GM11168 (cell line): ENCODE results near the gene UGGT1.
"Not testable (repeated sequence)": the region's sequence is repeated elsewhere in the genome, so short reads cannot be mapped to it uniquely, and the experiment has no call there.

Source experiments
- in situ Hi-C: fragments of 300-500 bp; cut with MboI; formaldehyde crosslinking; loops from one replicate; pipeline ENCODE4 v1.12.0; 2022; ENCODE audit warnings: low sequenced_read_pairs; ENCODE audit not compliant: unreplicated experiment

The UGGT1 gene

DNA sequence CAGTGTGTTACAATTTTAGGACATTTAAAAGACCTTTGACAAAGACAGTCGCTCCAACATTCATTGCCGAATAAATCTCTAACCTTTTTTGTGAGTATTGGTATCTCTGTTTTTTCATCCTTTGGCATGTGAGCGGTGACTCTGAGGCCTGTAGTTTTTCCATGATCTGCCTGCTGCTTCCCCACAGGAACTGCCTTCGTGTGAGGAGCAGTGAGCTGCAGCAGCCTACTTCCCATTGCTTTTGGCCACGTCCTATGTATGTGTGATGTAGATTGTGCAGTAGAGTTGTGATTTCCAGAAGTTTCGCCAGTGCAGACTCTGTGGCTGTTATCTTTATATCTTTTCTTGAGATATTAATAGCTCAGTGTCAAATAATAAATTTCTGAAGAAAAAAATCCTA lies 79.8 kb downstream of the UGGT1 start:
- in situ Hi-C loops = no loop called here

- in situ Hi-C loops = no loop called here
These were observed 81.2 kb downstream of the UGGT1 start for GRCh38 chr2:128172191-128172590.

DNA sequence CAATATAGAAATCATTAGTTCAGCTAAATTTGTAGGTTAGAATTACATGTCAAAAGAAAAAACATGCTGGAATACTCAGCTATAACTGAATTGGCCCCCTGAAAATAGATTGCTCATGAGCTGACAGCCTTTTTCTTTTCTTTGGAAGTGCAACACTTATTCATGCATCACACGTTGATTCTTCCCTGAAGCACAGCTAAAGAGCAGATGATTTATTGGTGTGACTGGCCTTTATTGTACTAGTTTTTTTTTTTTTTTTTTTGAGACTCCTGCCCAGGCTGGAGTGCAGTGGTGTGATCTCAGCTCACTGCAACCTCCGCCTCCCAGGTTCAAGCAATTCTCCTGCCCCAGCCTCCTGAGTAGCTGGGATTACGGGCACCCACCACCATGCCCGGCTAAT lies 83.1 kb downstream of the UGGT1 start:
- in situ Hi-C loops = not testable (repeated sequence)

DNA sequence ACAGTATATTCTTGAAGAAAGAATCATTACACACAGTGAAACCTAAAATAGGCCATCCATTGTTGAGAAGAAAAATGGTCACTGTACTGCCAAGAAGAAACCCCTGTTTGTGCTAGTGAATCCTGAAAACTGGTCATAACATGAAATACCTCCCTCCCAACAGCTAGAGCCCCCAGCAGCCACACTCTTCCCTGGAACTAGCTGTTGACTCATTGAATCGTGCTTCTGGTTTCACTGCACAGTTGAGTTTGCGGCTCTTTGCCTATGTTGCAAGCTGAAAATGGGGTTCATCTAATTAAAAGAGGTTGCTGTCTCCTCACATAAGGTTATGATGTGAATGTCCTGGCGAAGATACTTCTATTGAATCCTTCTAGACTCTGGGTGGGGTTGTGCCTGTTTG lies 86.3 kb downstream of the UGGT1 start:
- in situ Hi-C loops = no loop called here

DNA sequence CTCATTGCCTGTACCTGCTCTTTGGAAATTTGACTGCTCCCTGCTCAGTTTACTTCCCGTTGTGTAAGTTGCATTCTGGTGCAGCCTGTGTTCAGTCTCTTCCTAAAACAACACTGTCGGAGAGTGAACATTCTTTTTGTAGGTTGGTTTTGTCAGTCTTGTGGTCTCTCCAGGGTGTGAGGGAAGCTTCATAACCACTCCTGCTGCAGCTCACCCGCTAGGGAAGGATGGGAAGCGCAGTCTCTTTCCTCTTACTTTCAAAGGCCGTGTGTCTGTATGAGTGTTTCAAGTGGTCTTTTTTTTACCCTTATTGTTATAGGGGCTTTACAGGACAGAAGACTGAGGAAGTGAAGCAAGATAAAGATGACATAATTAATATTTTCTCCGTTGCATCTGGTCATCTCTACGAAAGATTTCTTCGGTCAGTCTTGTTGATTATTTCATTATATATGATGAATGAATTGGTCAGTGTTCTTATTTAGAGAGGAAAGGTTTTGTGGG lies 87.2 kb downstream of the UGGT1 start:
- in situ Hi-C loops = no loop called here

- in situ Hi-C loops = no loop called here
These were observed 87.9 kb downstream of the UGGT1 start for GRCh38 chr2:128178650-128179460.

DNA sequence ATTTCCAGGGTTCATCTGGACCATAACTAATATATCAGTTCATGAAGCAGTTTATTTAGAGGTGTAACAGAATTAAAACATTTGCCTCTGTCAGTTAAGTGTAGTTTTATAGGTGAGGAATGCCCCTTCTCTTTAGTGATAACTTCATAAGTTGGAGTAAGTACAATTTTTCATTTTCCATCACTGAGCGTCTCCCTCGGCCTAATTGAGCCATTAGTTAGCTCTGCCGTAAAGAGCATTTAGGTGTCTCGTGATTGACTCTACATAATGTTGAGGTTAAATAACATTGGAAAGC lies 88.4 kb downstream of the UGGT1 start:
- in situ Hi-C loops = no loop called here

- in situ Hi-C loops = no loop called here
These were observed 89.0 kb downstream of the UGGT1 start for GRCh38 chr2:128180031-128180430.

GRCh38 chr2:128185576-128185975 lies 94.6 kb downstream of the UGGT1 start:
- in situ Hi-C loops = no loop called here

GRCh38 chr2:128187032-128187654 lies 96.1 kb downstream of the UGGT1 start:
- in situ Hi-C loops = no loop called here

- in situ Hi-C loops = no loop called here
These were observed 104.5 kb downstream of the UGGT1 start for GRCh38 chr2:128195435-128195984.

DNA sequence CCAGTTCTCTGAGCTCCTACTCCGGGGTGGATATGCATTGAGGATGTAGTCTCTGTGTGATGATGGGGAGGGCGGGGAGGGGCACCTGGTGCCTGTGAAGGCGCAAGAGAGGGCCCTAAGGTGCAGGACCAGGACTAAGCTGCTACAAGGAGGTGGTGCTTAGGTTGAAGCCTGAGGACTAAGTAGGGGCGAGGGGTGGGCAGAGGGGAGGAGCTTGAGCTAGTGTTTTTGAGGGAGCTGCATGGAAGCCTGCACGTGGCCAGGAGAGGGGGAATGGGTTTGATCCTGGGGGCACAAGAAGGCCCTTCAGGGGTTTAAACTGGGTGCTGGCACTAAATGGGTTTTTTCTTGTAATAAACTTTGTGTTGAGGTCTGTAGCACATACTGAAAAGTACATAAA lies 105.0 kb downstream of the UGGT1 start:
- in situ Hi-C loops = no loop called here

- in situ Hi-C loops = no loop called here
These were observed 105.5 kb downstream of the UGGT1 start for GRCh38 chr2:128196471-128196931.

DNA sequence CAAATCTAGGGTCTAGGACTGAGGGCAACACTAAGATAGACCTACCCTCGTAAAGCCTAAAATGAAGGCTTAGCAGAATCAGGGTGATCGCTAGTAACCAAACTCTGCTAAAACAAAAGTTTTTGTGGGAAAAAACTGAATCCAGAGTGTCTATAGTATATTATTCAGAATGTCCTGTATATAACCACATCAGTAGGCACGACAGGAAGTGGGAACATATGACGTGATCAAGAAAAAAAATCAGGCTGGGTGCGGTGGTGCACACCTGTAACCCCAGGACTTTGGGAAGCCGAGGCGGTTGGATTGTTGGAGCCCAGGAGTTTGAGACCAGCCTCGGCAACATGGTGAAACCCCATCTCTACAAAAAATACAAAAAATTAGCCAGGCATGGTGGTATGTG lies 106.1 kb downstream of the UGGT1 start:
- in situ Hi-C loops = no loop called here

DNA sequence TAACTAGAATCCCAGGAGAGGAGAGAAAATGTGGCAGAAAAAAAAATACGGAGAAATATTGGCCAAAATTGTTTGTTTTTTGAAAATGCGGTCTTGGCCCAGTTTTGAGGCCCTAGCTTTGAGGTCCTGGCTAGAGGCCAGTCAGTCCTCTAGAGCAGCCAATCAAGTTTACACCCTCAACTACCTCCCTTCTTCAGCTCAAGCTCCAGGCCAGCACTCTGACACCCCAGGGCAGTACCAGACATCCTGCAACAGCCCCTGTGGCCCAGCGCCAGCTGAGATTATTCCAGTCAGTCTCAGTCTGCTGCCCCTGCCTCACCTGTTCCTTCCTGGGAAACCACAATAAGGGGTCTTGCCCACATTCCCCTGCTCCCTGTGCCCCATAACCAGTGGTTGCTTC lies 107.7 kb downstream of the UGGT1 start:
- in situ Hi-C loops = no loop called here

DNA sequence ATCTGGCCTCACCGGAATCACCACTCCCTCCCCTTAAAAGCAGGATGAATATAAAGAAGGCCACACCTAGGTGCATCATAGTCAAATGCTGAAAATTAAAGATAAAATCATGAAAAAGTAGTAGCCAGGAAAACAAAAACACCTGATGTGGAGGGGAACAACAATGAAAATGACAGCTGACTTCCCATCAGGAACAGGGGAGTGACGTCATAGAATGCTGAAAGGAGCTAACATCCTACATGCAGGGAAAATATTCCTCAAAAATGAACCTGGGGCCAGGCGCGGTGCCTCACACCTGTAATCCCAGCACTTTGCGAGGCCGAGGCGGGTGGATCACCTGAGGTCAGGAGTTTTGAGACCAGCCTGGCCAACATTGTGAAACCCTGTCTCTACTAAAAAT lies 108.1 kb downstream of the UGGT1 start:
- in situ Hi-C loops = no loop called here

DNA sequence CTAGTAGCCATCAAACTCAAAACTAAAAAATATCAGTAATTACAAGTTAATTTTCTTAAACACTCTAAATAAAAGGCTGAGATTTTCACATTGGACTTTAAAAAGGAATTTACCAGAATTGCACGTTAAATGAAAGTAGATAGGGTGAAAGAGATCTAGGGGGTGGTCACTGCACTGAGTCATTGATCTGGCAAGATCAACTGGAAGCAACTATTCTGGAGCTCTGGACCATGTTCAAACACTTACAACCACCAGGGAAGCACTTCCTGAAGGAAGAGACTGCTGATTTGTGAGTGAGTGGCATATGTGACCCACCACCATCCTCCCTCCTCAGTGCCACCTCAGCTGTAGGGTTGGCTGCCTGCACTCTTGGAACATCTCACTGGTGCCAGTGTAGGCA lies 111.8 kb downstream of the UGGT1 start:
- in situ Hi-C loops = no loop called here

DNA sequence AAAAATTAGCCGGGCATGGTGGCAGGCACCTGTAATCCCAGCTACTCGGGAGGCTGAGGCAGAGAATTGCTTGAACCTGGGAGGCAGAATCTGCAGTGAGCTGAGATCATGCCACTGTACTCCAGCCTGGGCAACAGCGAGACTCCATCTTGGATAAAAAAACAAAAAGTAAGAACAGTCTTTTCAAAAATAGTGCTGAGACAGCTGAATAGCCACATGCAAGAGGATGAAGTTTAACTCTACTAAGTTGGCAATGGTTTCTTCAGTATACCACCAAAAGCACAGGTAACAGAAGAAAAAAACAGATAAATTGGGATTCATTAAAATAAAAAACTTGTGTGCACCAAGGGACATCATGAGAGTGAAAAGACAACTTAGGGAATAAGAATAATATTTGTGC lies 115.2 kb downstream of the UGGT1 start:
- in situ Hi-C loops = no loop called here

GRCh38 chr2:128208023-128208422 lies 117.0 kb downstream of the UGGT1 start:
- in situ Hi-C loops = no loop called here

DNA sequence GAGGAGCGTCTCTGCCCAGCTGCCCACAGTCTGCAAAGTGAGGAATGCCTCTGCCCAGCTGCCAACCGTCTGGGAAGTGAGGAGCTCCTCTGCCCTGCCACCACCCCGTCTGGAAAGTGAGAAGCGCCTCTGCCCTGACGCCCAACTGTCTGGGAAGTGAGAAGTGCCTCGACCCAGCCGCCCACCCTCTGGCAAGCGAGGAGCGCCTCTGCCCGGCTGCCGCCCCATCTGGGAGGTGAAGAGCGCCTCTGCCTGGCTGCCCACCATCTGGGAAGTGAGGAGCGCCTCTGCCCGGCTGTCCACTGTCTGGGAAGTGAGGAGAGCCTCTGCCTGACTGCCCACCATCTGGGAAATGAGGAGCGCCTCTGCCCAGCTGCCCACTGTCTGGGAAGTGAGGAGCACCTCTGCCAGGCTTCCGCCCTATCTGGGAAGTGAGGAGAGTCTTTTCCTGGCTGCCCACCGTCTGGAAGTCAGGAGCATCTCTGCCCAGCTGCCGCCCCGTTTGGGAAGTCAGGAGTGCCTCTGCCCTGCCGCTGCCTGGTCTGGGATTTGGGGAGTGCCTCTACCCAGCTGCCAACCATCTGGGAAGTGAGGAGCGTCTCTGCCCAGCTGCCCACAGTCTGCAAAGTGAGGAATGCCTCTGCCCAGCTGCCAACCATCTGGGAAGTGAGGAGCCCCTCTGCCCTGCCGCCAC lies 117.8 kb downstream of the UGGT1 start:
- in situ Hi-C loops = not testable (repeated sequence)

DNA sequence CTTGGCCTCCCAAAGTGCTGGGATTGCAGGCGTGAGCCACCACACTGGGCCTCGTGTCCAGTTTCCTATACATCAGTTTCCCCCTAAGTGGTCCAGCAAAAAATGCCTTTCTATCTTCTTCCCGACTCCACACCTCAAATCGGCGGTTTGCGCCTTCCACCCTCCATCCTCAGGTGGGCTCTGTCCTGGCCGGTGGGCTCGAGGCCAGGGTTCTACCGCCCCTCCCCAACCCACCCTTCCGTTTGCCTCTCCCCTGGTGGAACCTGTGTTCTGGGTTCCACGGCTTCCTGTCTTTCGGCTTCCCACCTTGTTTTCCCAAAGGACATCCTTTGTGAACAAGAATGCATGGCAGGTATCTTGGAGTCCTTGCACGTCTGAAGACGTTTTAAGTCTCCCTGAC lies 123.3 kb downstream of the UGGT1 start:
- in situ Hi-C loops = no loop called here
